ENCODE results near the gene CBFB.
"Not testable (repeated sequence)": the region's sequence is repeated elsewhere in the genome, so short reads cannot be mapped to it uniquely, and the experiment has no call there.

The CBFB gene

DNA sequence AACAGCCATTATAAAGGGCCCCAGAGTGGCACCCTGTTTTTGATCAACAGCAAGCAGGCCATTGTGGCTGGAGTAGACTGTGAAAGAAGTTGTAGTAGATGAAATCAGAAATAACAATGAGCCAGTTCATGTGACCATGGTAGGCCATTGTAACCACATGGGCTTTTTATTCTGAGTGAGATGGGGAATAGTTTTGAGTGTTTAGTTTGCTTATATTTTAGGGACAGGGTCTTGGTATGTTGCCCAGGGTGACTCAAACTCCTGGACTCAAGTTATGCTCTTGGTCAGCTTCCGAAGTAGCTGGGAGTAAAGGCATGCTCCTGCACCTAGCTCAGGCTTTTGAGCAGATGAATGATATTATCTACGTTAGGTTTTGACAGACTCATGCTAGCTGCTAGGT, 12.0 kb downstream of the CBFB start:
- DNase-seq (ENCODE audit: low read depth in 2 of 2, low spot score in 1 of 2) = no peak

DNA sequence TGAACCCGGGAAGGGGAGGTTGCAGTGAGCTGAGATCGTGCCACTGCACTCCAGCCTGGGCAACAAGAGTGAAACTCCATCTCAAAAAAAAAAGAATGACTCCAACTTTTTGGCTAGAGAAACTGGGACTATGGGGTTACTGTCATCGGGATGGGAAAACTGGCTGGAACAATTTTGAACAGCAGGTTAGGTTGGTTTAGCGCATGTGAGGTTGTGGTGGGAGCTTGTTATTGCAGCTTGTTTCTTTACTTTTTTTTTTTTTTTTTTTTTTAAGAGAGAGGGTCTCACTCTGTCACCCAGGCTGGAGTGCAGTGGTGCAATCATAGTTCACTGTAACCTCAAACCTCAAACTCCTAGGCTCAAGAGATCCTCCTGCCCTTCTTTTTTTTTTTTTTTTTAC, 12.6 kb downstream of the CBFB start:
- not testable (repeated sequence) for DNase-seq (ENCODE audit: low read depth in 2 of 2, low spot score in 1 of 2)

- no peak for DNase-seq (ENCODE audit: low read depth in 2 of 2, low spot score in 1 of 2)
These were observed 14.5 kb downstream of the CBFB start for GRCh38 chr16:67043420-67043819.

DNA sequence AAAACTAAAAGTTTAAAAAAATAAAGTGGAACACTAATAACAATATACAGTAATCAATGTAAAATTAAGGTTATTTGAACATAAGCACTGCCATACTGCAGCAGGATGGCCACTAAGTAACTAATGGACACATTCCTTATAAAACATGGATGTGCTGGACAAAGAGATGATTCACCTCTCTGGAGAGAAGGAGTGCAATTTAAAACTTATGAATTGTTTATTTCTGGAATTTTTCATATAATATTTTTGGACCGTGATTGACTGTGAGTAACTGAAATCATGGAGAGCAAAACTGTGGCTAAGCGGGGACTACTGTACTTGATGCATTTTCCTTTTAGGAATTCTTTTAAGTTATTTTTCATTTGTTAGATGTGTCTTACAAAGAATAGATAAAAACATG, 21.8 kb downstream of the CBFB start:
- no peak for DNase-seq (ENCODE audit: low read depth in 2 of 2, low spot score in 1 of 2)

- DNase-seq (ENCODE audit: low read depth in 2 of 2, low spot score in 1 of 2) = no peak
These were observed 23.4 kb downstream of the CBFB start for GRCh38 chr16:67052399-67052798.

- DNase-seq (ENCODE audit: low read depth in 2 of 2, low spot score in 1 of 2) = no peak
These were observed 24.9 kb downstream of the CBFB start for GRCh38 chr16:67053767-67054334.

GRCh38 chr16:67054901-67055300, 26.0 kb downstream of the CBFB start:
- no peak for DNase-seq (ENCODE audit: low read depth in 2 of 2, low spot score in 1 of 2)

- DNase-seq (ENCODE audit: low read depth in 2 of 2, low spot score in 1 of 2) = no peak
These were observed 27.0 kb downstream of the CBFB start for GRCh38 chr16:67055712-67056487.

- no peak for DNase-seq (ENCODE audit: low read depth in 2 of 2, low spot score in 1 of 2)
These were observed 34.1 kb downstream of the CBFB start for GRCh38 chr16:67063008-67063407.

DNA sequence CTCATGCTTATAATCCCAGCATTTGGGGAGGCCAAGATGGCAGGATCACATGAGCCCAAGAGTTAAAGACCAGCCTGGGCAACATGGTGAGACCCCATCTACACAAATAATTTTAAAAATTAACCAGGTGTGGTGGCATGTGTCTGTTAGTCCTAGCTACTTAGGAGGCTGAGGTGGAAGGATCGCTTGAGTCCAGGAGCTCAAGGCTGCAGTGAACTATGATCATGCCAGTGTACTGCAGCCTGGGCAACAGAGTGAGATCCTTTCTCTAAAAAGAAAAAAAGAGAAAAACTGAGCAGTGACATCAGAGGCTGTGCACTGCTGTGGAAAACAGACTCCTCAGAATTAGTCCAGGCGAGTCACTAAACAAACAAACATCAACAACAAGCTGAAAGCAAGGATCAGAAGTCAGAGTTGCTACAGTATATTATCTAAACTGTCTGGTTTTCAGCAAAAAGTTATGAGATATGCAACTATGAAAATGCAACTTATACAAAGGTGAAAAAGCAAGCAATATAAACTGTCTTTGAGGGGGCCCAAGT, 39.3 kb downstream of the CBFB start:
- no peak for DNase-seq (ENCODE audit: low read depth in 2 of 2, low spot score in 1 of 2)

DNA sequence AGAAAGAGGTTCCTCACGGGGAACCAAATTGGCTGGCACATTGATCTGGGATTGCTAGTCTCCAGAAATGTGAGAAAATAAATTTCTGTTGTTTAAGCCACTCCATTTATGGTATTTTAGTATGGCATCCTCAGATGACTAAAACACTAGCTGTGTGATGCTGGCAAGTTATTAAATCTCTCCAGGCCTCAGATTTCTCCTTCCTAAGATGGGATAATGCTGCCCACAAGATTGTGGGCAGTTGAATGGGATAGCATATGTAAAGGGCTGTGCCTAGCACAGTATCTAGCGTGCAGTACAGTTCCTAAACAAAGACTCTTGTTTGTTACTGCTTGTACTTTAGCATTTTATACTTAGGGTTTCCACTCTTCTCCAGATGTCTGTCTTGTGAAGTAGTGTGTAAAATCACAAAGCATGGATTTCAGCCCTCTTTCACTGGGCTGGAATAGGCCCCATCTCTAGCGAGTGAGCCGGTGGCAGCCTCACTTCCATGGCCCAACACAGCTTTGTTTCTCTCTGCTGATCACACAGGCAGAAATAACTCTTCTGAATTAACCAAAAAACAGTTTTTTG, 42.6 kb downstream of the CBFB start:
- no peak for DNase-seq (ENCODE audit: low read depth in 2 of 2, low spot score in 1 of 2)

- no peak for DNase-seq (ENCODE audit: low read depth in 2 of 2, low spot score in 1 of 2)
These were observed 46.4 kb downstream of the CBFB start for GRCh38 chr16:67075331-67075730.

GRCh38 chr16:67077871-67078270, 48.9 kb downstream of the CBFB start:
- DNase-seq (ENCODE audit: low read depth in 2 of 2, low spot score in 1 of 2) = no peak

GRCh38 chr16:67082100-67082499, 53.2 kb downstream of the CBFB start:
- no peak for DNase-seq (ENCODE audit: low read depth in 2 of 2, low spot score in 1 of 2)

GRCh38 chr16:67082891-67083290, 53.9 kb downstream of the CBFB start:
- DNase-seq (ENCODE audit: low read depth in 2 of 2, low spot score in 1 of 2) = no peak

DNA sequence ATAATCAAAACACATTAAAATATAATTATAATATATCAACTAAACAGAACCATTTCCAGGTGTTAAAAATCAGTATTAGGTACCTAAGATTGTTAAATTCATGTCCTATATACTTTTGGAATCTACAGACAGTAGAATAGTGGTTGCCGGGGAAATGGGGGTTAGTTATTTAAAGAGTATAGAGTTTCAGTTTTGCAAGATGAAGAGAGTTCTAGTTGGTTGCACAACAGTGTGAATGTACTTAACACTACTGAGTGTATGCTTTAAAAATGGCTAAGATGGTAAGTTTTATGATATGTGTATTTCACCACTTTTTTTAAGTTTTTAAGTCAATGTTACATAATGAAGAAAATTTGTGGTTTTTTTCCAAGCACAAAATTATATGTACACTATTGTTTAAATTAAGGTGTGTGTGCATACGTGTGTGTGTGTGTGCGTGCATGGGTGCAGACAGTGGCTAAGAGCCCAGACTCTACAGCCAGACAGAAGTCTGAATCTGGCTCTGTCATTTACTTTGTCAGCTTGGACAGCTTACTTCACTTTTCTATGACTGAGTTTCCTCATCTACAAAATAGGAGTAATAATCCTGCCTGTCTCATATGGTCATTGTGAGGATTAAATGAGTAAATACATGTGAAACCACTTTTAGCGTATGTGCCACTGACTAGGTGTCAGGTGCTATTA, 55.5 kb downstream of the CBFB start:
- DNase-seq (ENCODE audit: low read depth in 2 of 2, low spot score in 1 of 2) = no peak

- DNase-seq (ENCODE audit: low read depth in 2 of 2, low spot score in 1 of 2) = no peak
These were observed 57.9 kb downstream of the CBFB start for GRCh38 chr16:67086822-67087221.

- no peak for DNase-seq (ENCODE audit: low read depth in 2 of 2, low spot score in 1 of 2)
These were observed 58.3 kb downstream of the CBFB start for GRCh38 chr16:67087291-67087690.

DNA sequence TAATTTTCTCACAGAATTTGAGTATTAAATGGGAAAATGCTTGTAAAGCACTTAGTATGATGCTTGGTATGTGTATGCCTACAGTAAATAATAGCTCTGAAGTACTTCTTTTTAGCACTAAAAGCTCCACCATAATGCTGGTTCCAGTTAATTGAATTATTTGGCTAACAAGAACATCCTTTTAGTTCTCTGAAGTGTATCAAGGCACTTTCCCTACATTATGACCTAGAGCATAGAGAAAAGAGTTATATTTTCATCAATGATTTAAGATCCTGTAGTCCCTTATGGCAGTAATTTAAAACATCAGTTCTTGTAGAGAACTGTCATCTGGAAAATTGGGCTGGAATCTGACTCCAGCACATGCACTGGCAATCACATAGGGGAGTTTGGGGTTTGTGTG, 58.9 kb downstream of the CBFB start:
- no peak for DNase-seq (ENCODE audit: low read depth in 2 of 2, low spot score in 1 of 2)

- no peak for DNase-seq (ENCODE audit: low read depth in 2 of 2, low spot score in 1 of 2)
These were observed 59.6 kb downstream of the CBFB start for GRCh38 chr16:67088551-67088950.

GRCh38 chr16:67089101-67089500, 60.2 kb downstream of the CBFB start:
- DNase-seq (ENCODE audit: low read depth in 2 of 2, low spot score in 1 of 2) = no peak
